ENCODE data around the gene CCNB3.

DNA sequence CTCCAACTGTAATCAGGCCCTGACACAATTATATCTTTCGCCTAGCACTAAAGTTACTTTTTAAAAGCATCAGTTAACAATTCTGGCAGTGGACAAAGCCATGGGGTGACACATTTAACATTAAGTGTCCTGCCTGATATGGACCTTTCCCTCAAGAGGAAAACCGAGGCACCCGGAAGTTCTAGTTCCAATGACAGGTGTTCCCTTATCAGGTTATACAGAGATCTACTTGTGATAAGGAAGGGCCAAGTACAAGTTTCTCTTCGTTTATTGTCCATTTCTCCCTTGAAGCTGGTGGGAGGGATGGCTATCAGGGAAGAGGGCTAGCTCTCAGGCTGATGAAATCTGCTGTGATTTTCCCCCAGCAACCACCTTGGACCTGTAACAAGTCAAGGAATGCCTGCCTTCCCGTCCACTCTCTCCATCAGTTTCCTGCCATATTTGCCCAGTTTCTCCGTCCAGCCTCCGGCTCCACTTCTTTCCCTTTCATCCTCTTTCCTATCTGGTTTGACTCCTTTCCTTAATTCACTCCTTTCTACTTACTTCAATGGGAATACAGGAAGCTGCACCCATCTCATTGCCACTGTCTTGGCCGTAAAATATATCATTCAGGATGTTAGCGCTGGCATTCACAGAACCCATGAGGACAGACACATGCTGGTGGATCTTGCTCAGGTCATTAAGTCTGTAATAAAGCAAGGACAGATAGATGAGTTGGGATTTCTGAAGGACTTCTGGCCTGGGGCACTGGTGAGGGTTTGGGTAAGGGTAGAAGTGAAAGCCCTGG, 171.1 kb downstream of the CCNB3 start:
- TF ChIP-seq POLR2A (IDR thresholded peaks at IDR 0.05; ENCODE audit: low read depth, low read length) (no peak), POLR2AphosphoS5 (IDR thresholded peaks at IDR 0.05; ENCODE audit: low read depth, low read length) (no peak), TAF1 (IDR thresholded peaks at IDR 0.05; ENCODE audit: low read depth, low read length) (no peak), POU2F2 (IDR thresholded peaks at IDR 0.05; ENCODE audit: low read depth, low read length) (no peak), SPI1 (IDR thresholded peaks at IDR 0.05; ENCODE audit: low read depth, low read length) (no peak)

All from GM12891 (cell line).